Small intestine (tissue), 16 donors: ENCODE results near the gene GPR52. TPM values are rescaled to one million over a fixed set of nuclear protein-coding genes. Genes with fewer than 3 reads are reported as not detected.

Experiments
- DNase-seq, 2 donors: peaks; one replicate each; pipeline versions ENCODE4 v3.0.0 to v3.0.0-alpha.2; 2013
- FAIRE-seq: peaks from 2 replicates; lab custom pipeline; 2012; peaks lifted over from hg19 to GRCh38; lab: Jason Lieb, UNC
- H3K27ac ChIP-seq, 3 donors: one replicate each; pipeline ENCODE4 v1.5.1; 2013; ENCODE audit warnings: low read length in 2 of 3, mild to moderate bottlenecking in 2 of 3, control low read depth in 1 of 3, inconsistent platforms in 1 of 3, low read depth in 1 of 3, moderate library complexity in 1 of 3
- H3K27me3 ChIP-seq, 3 donors: one replicate each; pipeline ENCODE4 v1.6.1; 2013; ENCODE audit warnings: low read length in 3 of 3, inconsistent platforms in 1 of 3; ENCODE audit not compliant: control insufficient read depth in 3 of 3, insufficient read depth in 3 of 3
- H3K36me3 ChIP-seq, 3 donors: one replicate each; pipeline ENCODE4 v1.6.1; 2013; ENCODE audit warnings: low read length in 3 of 3, inconsistent platforms in 1 of 3, low read depth in 1 of 3, mild to moderate bottlenecking in 1 of 3, moderate library complexity in 1 of 3; ENCODE audit not compliant: control insufficient read depth in 3 of 3, insufficient read depth in 2 of 3
- H3K4me1 ChIP-seq, 3 donors: one replicate each; pipeline ENCODE4 v1.6.1; 2013; ENCODE audit warnings: low read length in 2 of 3, inconsistent platforms in 1 of 3, low read depth in 1 of 3, mild to moderate bottlenecking in 1 of 3, moderate library complexity in 1 of 3; ENCODE audit not compliant: control insufficient read depth in 3 of 3, insufficient read depth in 2 of 3
- H3K4me3 ChIP-seq, 3 donors: one replicate each; pipeline ENCODE4 v1.5.1; 2013; ENCODE audit warnings: low read length in 3 of 3, control low read depth in 1 of 3, inconsistent platforms in 1 of 3, low read depth in 1 of 3, mild to moderate bottlenecking in 1 of 3, moderate library complexity in 1 of 3
- H3K9me3 ChIP-seq, 2 donors: one replicate each; pipeline ENCODE4 v1.6.1; 2013; ENCODE audit warnings: low read depth in 1 of 2, low read length in 1 of 2; ENCODE audit not compliant: control insufficient read depth in 2 of 2, insufficient read depth in 1 of 2
- WGBS, 3 donors: extraction: QIAGEN DNeasy Blood & Tissue Kit; methylation state at CpG; one replicate each; pipeline ENCODE4 v1.1.7; 2013; 5-methylcytosine and 5-hydroxymethylcytosine counted together
- long read RNA-seq, 10 donors: transcript quantifications; one replicate each; lab custom pipeline, GENCODE V29; 2026
- polyA plus RNA-seq, 4 donors: library from polyadenylated mRNA; stranded (reverse) in 3 of 4; unstranded in 1 of 4; fragments of 200-250 nt in 3 of 4; fragments of 120-200 nt in 1 of 4; gene quantifications; one replicate each; pipeline versions ENCODE4 v1.2.1 to v1.2.3, GENCODE V29; 2013
- donor health status: healthy with polysubstance abuse.
- donor health status: control.
- donor health status: control.
- donor health status: Bipolar disorder and iron deficiency.
- donor health status: healthy.

GPR52 gene
- under 1 TPM in 2 of 4 donors, not detected in 2; 0.13 to 0.15 TPM for polyA plus RNA-seq
- long read RNA-seq, donor 1: 0 reads
- long read RNA-seq, donor 2: 0 reads
- long read RNA-seq, donor 3: 0 reads
- long read RNA-seq, donor 4: 0 reads
- long read RNA-seq, donor 5: 0 reads
- long read RNA-seq, donor 6: 0 reads
- long read RNA-seq, donor 7: 0 reads
- long read RNA-seq, donor 8: 0 reads
- long read RNA-seq, donor 9: 0 reads
- long read RNA-seq, donor 10: 0 reads

GRCh38 chr1:174447866-174448530, at the start of gene GPR52:
Gene GPR52, plus strand, starts transcription at chr1:174447964. Its CDS starts 148 bp downstream, at chr1:174448112.
- Histone ChIP-seq H3K27me3 (no peaks in the 10 kb centered on the region), H3K36me3 (no peaks in the 10 kb centered on the region), H3K4me3 (no peak within 1 kb of the TSS), H3K27ac (no peak within 1 kb of the TSS), H3K9me3 (peaks cover 0 to 4% of the 10 kb centered on the region in 2 donors), H3K4me1 (no peaks in the 10 kb centered on the region)
- DNase-seq (no peak), FAIRE-seq (no peak)
- 90% methylated on average over 11 of the region's 11 CpGs for whole genome bisulfite sequencing, 3 donors

GRCh38 chr1:174398246-174398645, 49.5 kb upstream of the GPR52 start:
- Histone ChIP-seq H3K27me3 (no peaks in the 10 kb centered on the region), H3K9me3 (peaks cover 0 to 5% of the 10 kb centered on the region in 2 donors), H3K4me3 (no peak overlapping the region), H3K36me3 (peaks cover 0 to 8% (median 4%) of the 10 kb centered on the region in 3 donors), H3K4me1 (no peaks in the 10 kb centered on the region), H3K27ac (no peak overlapping the region)
- no peak for DNase-seq
- 69 to 84% (median 72%) methylated on average over 4 of the region's 4 CpGs for WGBS, 3 donors
- FAIRE-seq: no peak

- FAIRE-seq: no peak
- DNase-seq: no peak
- WGBS, 3 donors: 68 to 96% (median 88%) methylated on average over 1 of the region's 1 CpG
- H3K4me3 ChIP-seq: no peak overlapping the region
- no peaks in the 10 kb centered on the region for H3K9me3 ChIP-seq
- peaks cover 0 to 6% (median 2%) of the 10 kb centered on the region in 3 donors for H3K36me3 ChIP-seq
- no peaks in the 10 kb centered on the region for H3K27me3 ChIP-seq
- H3K4me1 ChIP-seq: no peaks in the 10 kb centered on the region
- H3K27ac ChIP-seq: no peak overlapping the region
These were observed 48.6 kb upstream of the GPR52 start for GRCh38 chr1:174399211-174399610.

GRCh38 chr1:174401075-174401474, 46.7 kb upstream of the GPR52 start:
- WGBS, 3 donors: 94 to 99% (median 97%) methylated on average over 4 of the region's 4 CpGs
- H3K27ac ChIP-seq: no peak overlapping the region
- no peaks in the 10 kb centered on the region for H3K9me3 ChIP-seq
- no peaks in the 10 kb centered on the region for H3K4me1 ChIP-seq
- H3K4me3 ChIP-seq: no peak overlapping the region
- FAIRE-seq (no peak), DNase-seq (no peak)
- peaks cover 0 to 6% (median 0%) of the 10 kb centered on the region in 3 donors for H3K36me3 ChIP-seq
- H3K27me3 ChIP-seq: no peaks in the 10 kb centered on the region

- Histone ChIP-seq H3K4me1 (no peaks in the 10 kb centered on the region), H3K27ac (no peak overlapping the region), H3K9me3 (peaks cover 0 to 3% of the 10 kb centered on the region in 2 donors), H3K36me3 (no peaks in the 10 kb centered on the region), H3K4me3 (no peak overlapping the region), H3K27me3 (no peaks in the 10 kb centered on the region)
- DNase-seq: no peak
- WGBS, 3 donors: 91 to 92% (median 91%) methylated on average over 1 of the region's 1 CpG
- FAIRE-seq: no peak
These were observed 42.5 kb upstream of the GPR52 start for GRCh38 chr1:174405219-174405618.

- 94 to 97% (median 97%) methylated on average over 4 of the region's 4 CpGs for WGBS, 3 donors
- Histone ChIP-seq H3K4me1 (no peaks in the 10 kb centered on the region), H3K4me3 (no peak overlapping the region), H3K9me3 (peaks cover 0 to 3% of the 10 kb centered on the region in 2 donors), H3K27me3 (no peaks in the 10 kb centered on the region), H3K36me3 (no peaks in the 10 kb centered on the region), H3K27ac (no peak overlapping the region)
- FAIRE-seq (no peak), DNase-seq (no peak)
These were observed 41.3 kb upstream of the GPR52 start for GRCh38 chr1:174406421-174406820.

GRCh38 chr1:174407665-174408064, 40.1 kb upstream of the GPR52 start:
- Histone ChIP-seq H3K27ac (no peak overlapping the region), H3K4me3 (no peak overlapping the region), H3K27me3 (no peaks in the 10 kb centered on the region), H3K9me3 (peaks cover 0 to 3% of the 10 kb centered on the region in 2 donors), H3K36me3 (no peaks in the 10 kb centered on the region), H3K4me1 (no peaks in the 10 kb centered on the region)
- DNase-seq (peak in 1 of 2 donors; percentile 5), FAIRE-seq (no peak)
- 96 to 97% (median 96%) methylated on average over 3 of the region's 3 CpGs for WGBS, 3 donors

GRCh38 chr1:174408146-174408545, 39.6 kb upstream of the GPR52 start:
- WGBS, 3 donors: 62 to 77% (median 76%) methylated on average over 2 of the region's 2 CpGs
- H3K36me3 ChIP-seq: no peaks in the 10 kb centered on the region
- no peaks in the 10 kb centered on the region for H3K27me3 ChIP-seq
- no peak overlapping the region for H3K4me3 ChIP-seq
- H3K9me3 ChIP-seq: peaks cover 0 to 3% of the 10 kb centered on the region in 2 donors
- no peaks in the 10 kb centered on the region for H3K4me1 ChIP-seq
- no peak for DNase-seq
- FAIRE-seq: no peak
- no peak overlapping the region for H3K27ac ChIP-seq
